Choroid plexus epithelial cell (primary cell): Measurements from ENCODE around the gene ADGRL3.

Experiments used
- DNase-seq: peaks from one replicate; pipeline ENCODE4 v3.0.0-alpha.2; 2010; ENCODE audit warnings: low read depth
- H3K4me3 ChIP-seq: 2 replicates; pipeline ENCODE4 v1.5.1; 2011; ENCODE audit warnings: low read depth, mild to moderate bottlenecking, control low read depth, low read length, moderate library complexity
- TF ChIP-seq, protein P1 (sequence below): conservative IDR thresholded peaks from 2 replicates; pipeline ENCODE4 v1.5.1; 2011; ENCODE audit warnings: low read depth, mild to moderate bottlenecking, control low read depth, inconsistent platforms, low read length, moderate library complexity

ADGRL3 gene

DNA sequence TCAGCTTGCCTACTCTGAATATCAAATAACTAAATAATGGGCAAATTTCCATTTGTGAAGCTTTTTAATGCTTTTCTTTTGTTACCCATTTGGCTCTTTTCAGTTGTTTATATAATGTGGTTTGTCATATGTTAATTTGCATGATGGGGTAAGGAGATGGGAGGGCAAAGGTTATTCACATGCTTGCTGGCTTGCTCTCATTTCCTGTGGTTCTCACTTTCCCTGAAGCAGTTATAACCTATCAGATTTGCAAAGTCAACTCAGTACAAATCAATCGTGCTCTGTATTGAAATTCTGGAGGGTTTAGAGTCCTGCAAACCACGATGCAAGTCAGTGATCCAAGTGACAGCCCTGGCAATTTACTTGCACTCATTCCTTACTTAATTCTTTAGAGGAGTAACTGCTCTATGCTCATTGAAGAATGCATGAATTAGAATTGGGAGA is 711.2 kb downstream of the ADGRL3 start:
- TF ChIP-seq, protein P1, sequence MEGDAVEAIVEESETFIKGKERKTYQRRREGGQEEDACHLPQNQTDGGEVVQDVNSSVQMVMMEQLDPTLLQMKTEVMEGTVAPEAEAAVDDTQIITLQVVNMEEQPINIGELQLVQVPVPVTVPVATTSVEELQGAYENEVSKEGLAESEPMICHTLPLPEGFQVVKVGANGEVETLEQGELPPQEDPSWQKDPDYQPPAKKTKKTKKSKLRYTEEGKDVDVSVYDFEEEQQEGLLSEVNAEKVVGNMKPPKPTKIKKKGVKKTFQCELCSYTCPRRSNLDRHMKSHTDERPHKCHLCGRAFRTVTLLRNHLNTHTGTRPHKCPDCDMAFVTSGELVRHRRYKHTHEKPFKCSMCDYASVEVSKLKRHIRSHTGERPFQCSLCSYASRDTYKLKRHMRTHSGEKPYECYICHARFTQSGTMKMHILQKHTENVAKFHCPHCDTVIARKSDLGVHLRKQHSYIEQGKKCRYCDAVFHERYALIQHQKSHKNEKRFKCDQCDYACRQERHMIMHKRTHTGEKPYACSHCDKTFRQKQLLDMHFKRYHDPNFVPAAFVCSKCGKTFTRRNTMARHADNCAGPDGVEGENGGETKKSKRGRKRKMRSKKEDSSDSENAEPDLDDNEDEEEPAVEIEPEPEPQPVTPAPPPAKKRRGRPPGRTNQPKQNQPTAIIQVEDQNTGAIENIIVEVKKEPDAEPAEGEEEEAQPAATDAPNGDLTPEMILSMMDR = no peak
- no peak overlapping the region for H3K4me3 ChIP-seq
- peak; percentile 59 for DNase-seq

- TF ChIP-seq, protein P1 = no peak
- DNase-seq = no peak
- H3K4me3 ChIP-seq = no peak overlapping the region
These were observed 713.5 kb downstream of the ADGRL3 start for GRCh38 chr4:61913619-61914018.

- H3K4me3 ChIP-seq = no peak overlapping the region
- DNase-seq = no peak
- TF ChIP-seq, protein P1 = no peak
These were observed 715.4 kb downstream of the ADGRL3 start for GRCh38 chr4:61915501-61915900.

DNA sequence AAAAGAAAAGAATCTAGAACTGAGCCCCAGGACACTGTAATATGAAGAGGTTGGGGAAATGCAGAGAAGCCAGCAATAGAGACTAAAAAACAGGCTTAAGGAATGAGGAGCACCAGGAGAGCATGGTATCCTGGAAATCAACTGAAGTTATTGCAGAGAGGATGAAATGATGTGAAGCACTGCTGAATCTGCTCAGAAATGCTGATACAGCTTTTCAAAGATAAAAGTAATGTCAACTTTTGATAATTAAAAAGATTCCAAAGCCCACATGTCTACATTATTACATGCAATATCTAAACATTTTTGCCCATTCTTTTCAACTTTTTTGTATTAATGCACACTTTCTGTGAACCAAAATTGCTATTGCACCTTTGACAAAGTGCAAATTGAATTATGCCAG is 718.4 kb downstream of the ADGRL3 start:
- TF ChIP-seq, protein P1 = no peak
- H3K4me3 ChIP-seq = no peak overlapping the region
- DNase-seq = no peak

DNA sequence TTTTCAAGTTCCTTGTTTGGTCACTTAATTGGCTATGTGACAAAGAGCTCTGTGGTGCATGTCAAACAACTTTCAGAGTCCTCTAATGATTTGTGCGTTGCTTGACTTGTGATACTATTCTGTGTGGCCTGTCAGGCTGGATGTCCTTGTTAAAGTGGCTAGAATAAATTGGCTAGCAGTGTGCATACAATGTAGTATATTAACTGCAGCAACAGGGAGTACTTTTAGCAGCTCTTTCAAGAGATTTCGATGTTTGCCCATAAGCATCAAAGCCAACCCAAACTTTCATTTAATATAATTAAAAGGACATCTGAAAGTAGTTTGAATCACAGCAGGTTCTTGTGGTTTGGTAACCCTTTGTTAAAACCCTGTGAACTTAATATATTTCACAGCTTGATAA is 718.9 kb downstream of the ADGRL3 start:
- DNase-seq = no peak
- TF ChIP-seq, protein P1 = no peak
- no peak overlapping the region for H3K4me3 ChIP-seq

DNA sequence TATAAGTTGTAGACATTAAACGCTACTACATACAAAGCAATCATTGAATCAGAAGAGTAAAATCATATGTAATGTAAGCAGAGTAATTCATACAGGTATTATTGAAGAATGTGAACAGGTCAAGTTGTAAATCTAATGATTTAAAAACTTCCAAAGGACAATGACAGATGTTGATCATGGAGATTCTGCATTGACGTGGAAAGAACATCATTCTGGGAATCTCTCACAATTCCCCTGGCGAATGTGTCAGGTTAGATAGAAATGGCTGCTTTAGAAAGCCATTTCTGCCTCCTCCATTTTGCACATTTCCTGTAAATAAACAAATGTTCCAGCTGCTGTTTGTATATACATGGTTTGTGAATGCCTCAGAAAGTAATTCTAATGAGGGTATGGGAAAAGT is 719.4 kb downstream of the ADGRL3 start:
- TF ChIP-seq, protein P1 = no peak
- DNase-seq = no peak
- no peak overlapping the region for H3K4me3 ChIP-seq

DNA sequence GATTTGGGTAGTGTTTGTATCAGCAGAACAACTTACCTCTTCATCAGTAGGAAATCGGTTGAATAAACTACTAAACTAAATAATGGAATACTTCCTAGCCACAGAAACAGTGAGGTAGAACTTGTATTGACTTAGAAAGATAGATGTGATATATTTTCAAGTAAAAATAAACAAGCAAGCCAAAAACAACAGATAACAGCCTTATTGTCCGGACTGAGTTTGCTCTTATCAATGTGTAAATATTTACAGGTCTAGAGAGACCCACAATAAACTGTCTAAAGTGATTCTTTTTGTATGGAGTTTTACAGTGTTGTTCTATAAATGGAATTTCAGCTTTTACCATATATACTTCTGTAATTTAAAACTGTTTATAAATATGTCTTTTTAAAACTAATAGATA is 721.8 kb downstream of the ADGRL3 start:
- no peak for DNase-seq
- TF ChIP-seq, protein P1 = no peak
- no peak overlapping the region for H3K4me3 ChIP-seq
